Parathyroid adenoma (tissue), 2 donors: ENCODE data around the gene DYNC1I1.

Experiments used
- H2AFZ ChIP-seq: fragments of 300-600 bp; sonication (generic); one replicate; pipeline ENCODE4 v1.7.0; 2017; ENCODE audit warnings: antibody characterized with exemption, mild to moderate bottlenecking
- H3K27ac ChIP-seq: fragments of 300-600 bp; sonication (generic); one replicate; pipeline ENCODE4 v1.7.0; 2017
- H3K27me3 ChIP-seq: fragments of 300-600 bp; sonication (generic); one replicate; pipeline ENCODE4 v1.7.0; 2017; ENCODE audit warnings: low read length; ENCODE audit not compliant: control insufficient read depth, insufficient read depth
- H3K36me3 ChIP-seq: fragments of 300-600 bp; sonication (generic); one replicate; pipeline ENCODE4 v1.7.0; 2017; ENCODE audit warnings: low read length; ENCODE audit not compliant: control insufficient read depth, insufficient read depth
- H3K4me1 ChIP-seq: fragments of 300-600 bp; sonication (generic); one replicate; pipeline ENCODE4 v1.7.0; 2017; ENCODE audit warnings: control low read depth
- H3K4me2 ChIP-seq: fragments of 300-600 bp; sonication (generic); one replicate; pipeline ENCODE4 v1.7.0; 2017; ENCODE audit warnings: low read length
- H3K4me3 ChIP-seq: fragments of 300-600 bp; sonication (generic); one replicate; pipeline ENCODE4 v1.7.0; 2017; ENCODE audit warnings: low read depth, low read length
- H3K79me2 ChIP-seq: fragments of 300-600 bp; sonication (generic); one replicate; pipeline ENCODE4 v1.7.0; 2017; ENCODE audit warnings: control low read depth
- H3K9ac ChIP-seq: fragments of 300-600 bp; sonication (generic); one replicate; pipeline ENCODE4 v1.7.0; 2017; ENCODE audit warnings: mild to moderate bottlenecking
- H3K9me3 ChIP-seq: fragments of 300-600 bp; sonication (generic); one replicate; pipeline ENCODE4 v1.7.0; 2017; ENCODE audit warnings: low read length; ENCODE audit not compliant: control insufficient read depth
- CTCF ChIP-seq: fragments of 300-600 bp; sonication (generic); IDR thresholded peaks from one replicate; pipeline ENCODE4 v1.7.0; 2017; ENCODE audit warnings: antibody characterized with exemption, mild to moderate bottlenecking
- donor health status: primary hyperparathyroidism.

DYNC1I1 gene

GRCh38 chr7:95950698-95951097 is 178.3 kb downstream of the DYNC1I1 start:
- Histone ChIP-seq H3K27me3 (no peaks in the 10 kb centered on the region), H2AFZ (no peak overlapping the region), H3K4me3 (no peak overlapping the region), H3K79me2 (no peaks in the 10 kb centered on the region), H3K4me2 (no peak overlapping the region), H3K36me3 (no peaks in the 10 kb centered on the region), H3K9me3 (no peaks in the 10 kb centered on the region), H3K27ac (no peak overlapping the region), H3K9ac (no peak overlapping the region), H3K4me1 (no peaks in the 10 kb centered on the region)
- no peak for TF ChIP-seq CTCF

GRCh38 chr7:95951531-95951930 is 179.2 kb downstream of the DYNC1I1 start:
- Histone ChIP-seq H3K9ac (no peak overlapping the region), H3K36me3 (no peaks in the 10 kb centered on the region), H3K27ac (no peak overlapping the region), H3K4me3 (no peak overlapping the region), H3K79me2 (no peaks in the 10 kb centered on the region), H3K4me2 (no peak overlapping the region), H3K9me3 (no peaks in the 10 kb centered on the region), H3K4me1 (no peaks in the 10 kb centered on the region), H3K27me3 (no peaks in the 10 kb centered on the region), H2AFZ (no peak overlapping the region)
- TF ChIP-seq CTCF: no peak

- Histone ChIP-seq H3K9ac (no peak overlapping the region), H3K79me2 (no peaks in the 10 kb centered on the region), H3K4me1 (no peaks in the 10 kb centered on the region), H3K27me3 (no peaks in the 10 kb centered on the region), H3K4me3 (no peak overlapping the region), H3K9me3 (no peaks in the 10 kb centered on the region), H3K36me3 (no peaks in the 10 kb centered on the region), H3K27ac (no peak overlapping the region), H3K4me2 (no peak overlapping the region), H2AFZ (no peak overlapping the region)
- no peak for TF ChIP-seq CTCF
Observed at GRCh38 chr7:95951997-95952795, 179.8 kb downstream of the DYNC1I1 start.

GRCh38 chr7:95952851-95953250 is 180.5 kb downstream of the DYNC1I1 start:
- Histone ChIP-seq H3K9ac (no peak overlapping the region), H3K4me1 (no peaks in the 10 kb centered on the region), H3K27me3 (no peaks in the 10 kb centered on the region), H2AFZ (no peak overlapping the region), H3K36me3 (no peaks in the 10 kb centered on the region), H3K9me3 (no peaks in the 10 kb centered on the region), H3K4me3 (no peak overlapping the region), H3K4me2 (no peak overlapping the region), H3K79me2 (no peaks in the 10 kb centered on the region), H3K27ac (no peak overlapping the region)
- no peak for TF ChIP-seq CTCF

GRCh38 chr7:95955748-95956147 is 183.4 kb downstream of the DYNC1I1 start:
- no peak overlapping the region for H3K4me2 ChIP-seq
- no peaks in the 10 kb centered on the region for H3K36me3 ChIP-seq
- no peak overlapping the region for H2AFZ ChIP-seq
- H3K9ac ChIP-seq: no peak overlapping the region
- H3K79me2 ChIP-seq: no peaks in the 10 kb centered on the region
- no peak for TF ChIP-seq CTCF
- H3K4me3 ChIP-seq: no peak overlapping the region
- H3K4me1 ChIP-seq: no peaks in the 10 kb centered on the region
- H3K9me3 ChIP-seq: no peaks in the 10 kb centered on the region
- no peak overlapping the region for H3K27ac ChIP-seq
- no peaks in the 10 kb centered on the region for H3K27me3 ChIP-seq
